ENCODE data around the gene MKRN3.

MKRN3 gene

GRCh38 chr15:23548071-23548470 lies 17.4 kb upstream of the MKRN3 start:
- no peak for TF ChIP-seq CTCF (IDR thresholded peaks at IDR 0.05; ENCODE audit: insufficient read depth, low read length, poor library complexity, severe bottlenecking)
- TF ChIP-seq EZH2phosphoT487 (conservative IDR thresholded peaks at IDR 0.05; ENCODE audit: low read length) = no peak
- Histone ChIP-seq H3K4me3 (ENCODE audit: insufficient read depth, low read length, poor library complexity, severe bottlenecking) (no peak overlapping the region), H3K9me2 (replicated peaks; ENCODE audit: insufficient read depth, low read length) (no peaks in the 10 kb centered on the region), H4K20me1 (ENCODE audit: low read depth, low read length) (no peaks in the 10 kb centered on the region), H3K36me3 (ENCODE audit: low read length) (no peaks in the 10 kb centered on the region), H2AFZ (ENCODE audit: low read depth, low read length, severe bottlenecking) (no peak overlapping the region), H3K9ac (ENCODE audit: low read length) (no peak overlapping the region), H3K79me2 (ENCODE audit: insufficient read depth, low read length) (no peaks in the 10 kb centered on the region), H3K27ac (ENCODE audit: low read depth, low read length) (no peak overlapping the region), H3F3A (ENCODE audit: insufficient read depth) (no peaks in the 10 kb centered on the region), H3K27me3 (ENCODE audit: low read length) (no peaks in the 10 kb centered on the region), H3K9me3 (ENCODE audit: insufficient read depth, low read length) (no peaks in the 10 kb centered on the region), H3K4me2 (ENCODE audit: low read depth, low read length, poor library complexity, severe bottlenecking) (no peak overlapping the region)

GRCh38 chr15:23561914-23562313 lies 3.6 kb upstream of the MKRN3 start:
- Histone ChIP-seq H3K4me2 (ENCODE audit: low read depth, low read length, poor library complexity, severe bottlenecking) (no peak overlapping the region), H3K4me3 (ENCODE audit: insufficient read depth, low read length, poor library complexity, severe bottlenecking) (no peak overlapping the region), H3K9me3 (ENCODE audit: insufficient read depth, low read length) (no peaks in the 10 kb centered on the region), H3K27me3 (ENCODE audit: low read length) (no peaks in the 10 kb centered on the region), H3K36me3 (ENCODE audit: low read length) (no peaks in the 10 kb centered on the region), H3K9ac (ENCODE audit: low read length) (no peak overlapping the region), H4K20me1 (ENCODE audit: low read depth, low read length) (no peaks in the 10 kb centered on the region), H3K79me2 (ENCODE audit: insufficient read depth, low read length) (no peaks in the 10 kb centered on the region), H3K27ac (ENCODE audit: low read depth, low read length) (no peak overlapping the region), H3F3A (ENCODE audit: insufficient read depth) (no peaks in the 10 kb centered on the region), H2AFZ (ENCODE audit: low read depth, low read length, severe bottlenecking) (no peak overlapping the region), H3K9me2 (replicated peaks; ENCODE audit: insufficient read depth, low read length) (no peaks in the 10 kb centered on the region)
- no peak for TF ChIP-seq CTCF (IDR thresholded peaks at IDR 0.05; ENCODE audit: insufficient read depth, low read length, poor library complexity, severe bottlenecking)
- no peak for TF ChIP-seq EZH2phosphoT487 (conservative IDR thresholded peaks at IDR 0.05; ENCODE audit: low read length)

GRCh38 chr15:23564821-23565394 lies 566 bp upstream of the MKRN3 start:
- Histone ChIP-seq H3K4me3 (ENCODE audit: insufficient read depth, low read length, poor library complexity, severe bottlenecking) (no peak overlapping the region), H3K36me3 (ENCODE audit: low read length) (no peaks in the 10 kb centered on the region), H3K79me2 (ENCODE audit: insufficient read depth, low read length) (no peaks in the 10 kb centered on the region), H3K9me3 (ENCODE audit: insufficient read depth, low read length) (no peaks in the 10 kb centered on the region), H3K4me2 (ENCODE audit: low read depth, low read length, poor library complexity, severe bottlenecking) (no peak overlapping the region), H3K9ac (ENCODE audit: low read length) (no peak overlapping the region), H3K27ac (ENCODE audit: low read depth, low read length) (no peak overlapping the region), H2AFZ (ENCODE audit: low read depth, low read length, severe bottlenecking) (no peak overlapping the region), H3K9me2 (replicated peaks; ENCODE audit: insufficient read depth, low read length) (no peaks in the 10 kb centered on the region), H3F3A (ENCODE audit: insufficient read depth) (no peaks in the 10 kb centered on the region), H4K20me1 (ENCODE audit: low read depth, low read length) (no peaks in the 10 kb centered on the region), H3K27me3 (ENCODE audit: low read length) (no peaks in the 10 kb centered on the region)
- TF ChIP-seq EZH2phosphoT487 (conservative IDR thresholded peaks at IDR 0.05; ENCODE audit: low read length) (no peak), CTCF (IDR thresholded peaks at IDR 0.05; ENCODE audit: insufficient read depth, low read length, poor library complexity, severe bottlenecking) (no peak)

Measured in SU-DHL-6 (cell line).